Measurements from ENCODE around the gene FANCL. TPM values are rescaled to one million over a fixed set of nuclear protein-coding genes. Genes with fewer than 3 reads are reported as not detected.

Gene FANCL
- total RNA-seq, 1 experiment from 2014 or later = 34.3 TPM

- BruUV-seq (replicated peaks) = no TSS peak
- H3K36me3 ChIP-seq (ENCODE audit: control insufficient read depth, insufficient read depth, low read length) = no peaks in the 10 kb centered on the region
- H3K27me3 ChIP-seq (replicated peaks; ENCODE audit: control insufficient read depth, insufficient read depth, low read length) = no peaks in the 10 kb centered on the region
- POLR2A ChIA-PET = no interaction called here
- Mint-ChIP-seq H3K27ac (ENCODE audit: unreplicated experiment) (no peak overlapping the region), H3K36me3 (ENCODE audit: insufficient read depth, unreplicated experiment) (no peaks in the 10 kb centered on the region), H3K27me3 (ENCODE audit: insufficient read depth, unreplicated experiment) (no peaks in the 10 kb centered on the region), H3K9me3 (ENCODE audit: unreplicated experiment) (peaks cover 14% of the 10 kb centered on the region), H3K4me1 (ENCODE audit: low read depth, unreplicated experiment) (peaks cover 8% of the 10 kb centered on the region), H3K4me3 (ENCODE audit: unreplicated experiment) (no peak overlapping the region)
- no peak overlapping the region for H3K4me3 ChIP-seq (ENCODE audit: low read depth, low read length)
- intact Hi-C loops (cut with micrococcal nuclease; ENCODE audit: unreplicated experiment) = no loop called here
- H3K4me1 ChIP-seq = peaks cover 11% of the 10 kb centered on the region
- no peaks in the 10 kb centered on the region for H3K9me3 ChIP-seq
- DNase-seq = no peak
- CTCF ChIA-PET = no interaction called here
- no peak for TF ChIP-seq CTCF (IDR thresholded peaks at IDR 0.05; ENCODE audit: insufficient read depth in 1 of 2, low read depth in 1 of 2, low read length in 1 of 2, severe bottlenecking in 1 of 2, unreplicated experiment in 1 of 2)
Measured at GRCh38 chr2:58235170-58235569, 6.0 kb downstream of the FANCL start.

- Mint-ChIP-seq H3K27me3 (ENCODE audit: insufficient read depth, unreplicated experiment) (no peaks in the 10 kb centered on the region), H3K4me3 (ENCODE audit: unreplicated experiment) (no peak overlapping the region), H3K4me1 (ENCODE audit: low read depth, unreplicated experiment) (peaks cover 2% of the 10 kb centered on the region), H3K36me3 (ENCODE audit: insufficient read depth, unreplicated experiment) (peaks cover 12% of the 10 kb centered on the region), H3K9me3 (ENCODE audit: unreplicated experiment) (no peaks in the 10 kb centered on the region), H3K27ac (ENCODE audit: unreplicated experiment) (no peak overlapping the region)
- Histone ChIP-seq H3K27me3 (replicated peaks; ENCODE audit: control insufficient read depth, insufficient read depth, low read length) (no peaks in the 10 kb centered on the region), H3K36me3 (ENCODE audit: control insufficient read depth, insufficient read depth, low read length) (no peaks in the 10 kb centered on the region), H3K4me1 (peaks cover 3% of the 10 kb centered on the region; the same call in 1 of the 2 replicates), H3K4me3 (ENCODE audit: low read depth, low read length) (no peak overlapping the region), H3K9me3 (no peaks in the 10 kb centered on the region)
- no peak for DNase-seq
- POLR2A ChIA-PET = no interaction called here
- BruUV-seq (replicated peaks) = no TSS peak
- no peak for TF ChIP-seq CTCF (IDR thresholded peaks at IDR 0.05; ENCODE audit: insufficient read depth in 1 of 2, low read depth in 1 of 2, low read length in 1 of 2, severe bottlenecking in 1 of 2, unreplicated experiment in 1 of 2)
- intact Hi-C loops (cut with micrococcal nuclease; ENCODE audit: unreplicated experiment) = no loop called here
- CTCF ChIA-PET = no interaction called here
Measured at GRCh38 chr2:58228299-58228698, 12.8 kb downstream of the FANCL start.

- POLR2A ChIA-PET = no interaction called here
- intact Hi-C loops (cut with micrococcal nuclease; ENCODE audit: unreplicated experiment) = no loop called here
- H3K36me3 ChIP-seq (ENCODE audit: control insufficient read depth, insufficient read depth, low read length) = no peaks in the 10 kb centered on the region
Measured at GRCh38 chr2:58227171-58227917, 13.8 kb downstream of the FANCL start.

More at GRCh38 chr2:58227171-58227917, 13.8 kb downstream of the FANCL start:
- Mint-ChIP-seq H3K9me3 (ENCODE audit: unreplicated experiment) (no peaks in the 10 kb centered on the region), H3K4me3 (ENCODE audit: unreplicated experiment) (no peak overlapping the region), H3K27me3 (ENCODE audit: insufficient read depth, unreplicated experiment) (no peaks in the 10 kb centered on the region), H3K27ac (ENCODE audit: unreplicated experiment) (no peak overlapping the region), H3K36me3 (ENCODE audit: insufficient read depth, unreplicated experiment) (peaks cover 12% of the 10 kb centered on the region), H3K4me1 (ENCODE audit: low read depth, unreplicated experiment) (no peaks in the 10 kb centered on the region)
- no TSS peak for BruUV-seq (replicated peaks)
- Histone ChIP-seq H3K9me3 (no peaks in the 10 kb centered on the region), H3K4me1 (peaks cover 2% of the 10 kb centered on the region; the same call in 1 of the 2 replicates), H3K27me3 (replicated peaks; ENCODE audit: control insufficient read depth, insufficient read depth, low read length) (no peaks in the 10 kb centered on the region), H3K4me3 (ENCODE audit: low read depth, low read length) (no peak overlapping the region)
- no peak for TF ChIP-seq CTCF (IDR thresholded peaks at IDR 0.05; ENCODE audit: insufficient read depth in 1 of 2, low read depth in 1 of 2, low read length in 1 of 2, severe bottlenecking in 1 of 2, unreplicated experiment in 1 of 2)
- CTCF ChIA-PET = no interaction called here
- no peak for DNase-seq

All from Caco-2 (cell line).